H1 (cell line): ENCODE data around the gene LEFTY2. TPM values are rescaled to one million over a fixed set of nuclear protein-coding genes. Genes with fewer than 3 reads are reported as not detected.
A peak's percentile ranks its signal among the peaks of the same experiment; 100 is the strongest.

Experiments used
- CTCF ChIA-PET: fragments of 300-600 bp; sonication (Branson Sonifier 250); formaldehyde crosslinking; loops from one replicate; lab custom pipeline; 2021; ENCODE audit not compliant: partially characterized antibody; lab: Charles Lee
- POLR2A ChIA-PET: fragments of 300-600 bp; sonication (Branson Sonifier 250); formaldehyde crosslinking; loops from one replicate; lab custom pipeline; 2021; ENCODE audit warnings: inconsistent platforms; ENCODE audit not compliant: partially characterized antibody; lab: Charles Lee
- DNase-seq, 2 experiments: peaks; one replicate each; pipeline versions ENCODE4 v3.0.0 to v3.0.0-alpha.2; 2010 to 2022; ENCODE audit warnings: low spot score in 2 of 2, low read depth in 1 of 2, mixed read lengths in 1 of 2
- FAIRE-seq: peaks from 2 replicates; lab custom pipeline; 2011; peaks lifted over from hg19 to GRCh38; lab: Jason Lieb, UNC
- H2AFZ ChIP-seq: 2 replicates; pipeline ENCODE4 v1.8.1; 2012; ENCODE audit warnings: low read length, inconsistent platforms
- H2AK5ac ChIP-seq: 2 replicates; pipeline ENCODE4 v1.6.1; 2013; ENCODE audit warnings: low read depth, low read length
- H2BK120ac ChIP-seq: replicated peaks from 2 replicates; pipeline ENCODE3; 2013; ENCODE audit warnings: low read depth, low read length, inconsistent platforms
- H2BK12ac ChIP-seq: 2 replicates; pipeline ENCODE4 v1.6.1; 2013; ENCODE audit warnings: low read depth, low read length
- H2BK15ac ChIP-seq: 2 replicates; pipeline ENCODE4 v1.6.1; 2013; ENCODE audit warnings: low read length
- H2BK20ac ChIP-seq: 2 replicates; pipeline ENCODE4 v1.6.1; 2013; ENCODE audit warnings: low read length
- H2BK5ac ChIP-seq: 2 replicates; pipeline ENCODE4 v1.6.1; 2013; ENCODE audit warnings: low read depth, low read length
- H3K14ac ChIP-seq: 2 replicates; pipeline ENCODE4 v1.6.1; 2013; ENCODE audit warnings: inconsistent platforms; ENCODE audit not compliant: insufficient read length
- H3K18ac ChIP-seq: 2 replicates; pipeline ENCODE4 v1.6.1; 2013; ENCODE audit warnings: low read length; ENCODE audit errors: extremely low read depth
- H3K23ac ChIP-seq: 2 replicates; pipeline ENCODE4 v1.6.1; 2013; ENCODE audit warnings: inconsistent platforms; ENCODE audit not compliant: insufficient read length
- H3K23me2 ChIP-seq: 2 replicates; pipeline ENCODE4 v1.6.1; 2013; ENCODE audit warnings: low read depth, low read length
- H3K27ac ChIP-seq: 2 replicates; pipeline ENCODE4 v1.6.1; 2011; ENCODE audit warnings: low read depth, low read length, inconsistent platforms
- H3K27me3 ChIP-seq, 4 experiments: replicated peaks in 1 of 4; 1 replicate in 1 of 4; 2 replicates in 3 of 4; pipeline versions ENCODE4 v1.6.1 to v1.8.1; 2011 to 2013; ENCODE audit warnings: low read length in 3 of 4, mild to moderate bottlenecking in 3 of 4, inconsistent platforms in 2 of 4, mixed read lengths in 2 of 4, moderate library complexity in 1 of 4; ENCODE audit not compliant: control insufficient read depth in 3 of 4, insufficient read depth in 3 of 4; ENCODE audit errors: extremely low read depth in 1 of 4
- H3K36me3 ChIP-seq, 4 experiments: 2 replicates each; pipeline versions ENCODE4 v1.6.1 to v1.8.1; 2011 to 2013; ENCODE audit warnings: mild to moderate bottlenecking in 4 of 4, low read length in 3 of 4, moderate library complexity in 2 of 4, control low read depth in 1 of 4, inconsistent platforms in 1 of 4; ENCODE audit not compliant: insufficient read depth in 4 of 4, control insufficient read depth in 2 of 4
- H3K4ac ChIP-seq: replicated peaks from 2 replicates; pipeline ENCODE3; 2013; ENCODE audit warnings: low read length, low read depth, mixed read lengths, inconsistent platforms; ENCODE audit not compliant: insufficient read length
- H3K4me1 ChIP-seq, 4 experiments: replicated peaks in 1 of 4; 1 replicate in 1 of 4; 2 replicates in 3 of 4; pipeline versions ENCODE4 v1.6.1 to v1.8.1; 2011 to 2013; ENCODE audit warnings: low read length in 3 of 4, inconsistent platforms in 2 of 4, mixed read lengths in 1 of 4; ENCODE audit not compliant: insufficient read depth in 4 of 4, control insufficient read depth in 3 of 4
- H3K4me2 ChIP-seq, 2 experiments: 2 replicates each; pipeline versions ENCODE4 v1.6.1 to v1.8.1; 2011 to 2013; ENCODE audit warnings: low read depth in 2 of 2, low read length in 2 of 2, control low read depth in 1 of 2, inconsistent platforms in 1 of 2, mild to moderate bottlenecking in 1 of 2; ENCODE audit not compliant: insufficient read depth in 1 of 2
- H3K4me3 ChIP-seq, 4 experiments: fragments of 200-600, 300-600 bp in 1 of 4; sonication (generic), shearing (Covaris generic), sonication (Bioruptor Twin) in 1 of 4; 2 replicates each; pipeline versions ENCODE4 v1.5.1 to v1.8.1; 2011 to 2016; ENCODE audit warnings: low read length in 4 of 4, low read depth in 3 of 4, control low read depth in 2 of 4, inconsistent platforms in 2 of 4, mild to moderate bottlenecking in 2 of 4, mixed read lengths in 1 of 4, moderate library complexity in 1 of 4; ENCODE audit not compliant: insufficient read depth in 2 of 4; ENCODE audit errors: extremely low read depth in 1 of 4
- H3K56ac ChIP-seq: replicated peaks from 2 replicates; pipeline ENCODE3; 2013; ENCODE audit warnings: low read depth, mild to moderate bottlenecking, mixed read lengths, low read length, inconsistent platforms; ENCODE audit not compliant: insufficient read length
- H3K79me1 ChIP-seq: 2 replicates; pipeline ENCODE4 v1.6.1; 2013; ENCODE audit warnings: low read depth, low read length, control low read depth
- H3K79me2 ChIP-seq, 2 experiments: 2 replicates each; pipeline versions ENCODE4 v1.6.1 to v1.8.1; 2012 to 2013; ENCODE audit warnings: low read length in 2 of 2, mild to moderate bottlenecking in 2 of 2, inconsistent platforms in 1 of 2; ENCODE audit not compliant: insufficient read depth in 2 of 2, control insufficient read depth in 1 of 2
- H3K9ac ChIP-seq, 4 experiments: replicated peaks in 1 of 4; 1 replicate in 1 of 4; 2 replicates in 3 of 4; pipeline versions ENCODE4 v1.6.1 to v1.8.1; 2011 to 2013; ENCODE audit warnings: low read depth in 3 of 4, low read length in 3 of 4, control low read depth in 2 of 4, mild to moderate bottlenecking in 2 of 4, moderate library complexity in 2 of 4, inconsistent platforms in 1 of 4; ENCODE audit errors: extremely low read depth in 1 of 4
- H3K9me3 ChIP-seq, 2 experiments: 2 replicates each; pipeline versions ENCODE4 v1.6.1 to v1.8.1; 2012 to 2013; ENCODE audit warnings: mild to moderate bottlenecking in 2 of 2, moderate library complexity in 2 of 2, control low read depth in 1 of 2, inconsistent platforms in 1 of 2, low read depth in 1 of 2, low read length in 1 of 2, mixed read lengths in 1 of 2; ENCODE audit not compliant: insufficient read depth in 2 of 2
- H4K20me1 ChIP-seq, 2 experiments: replicated peaks in 1 of 2; 2 replicates each; pipeline versions ENCODE3 to v1.8.1; 2011 to 2013; ENCODE audit warnings: inconsistent platforms in 2 of 2, low read length in 2 of 2, mild to moderate bottlenecking in 1 of 2; ENCODE audit not compliant: insufficient read depth in 2 of 2, control insufficient read depth in 1 of 2
- H4K5ac ChIP-seq: 2 replicates; pipeline ENCODE4 v1.6.1; 2013; ENCODE audit warnings: low read length, low read depth, mixed read lengths, inconsistent platforms; ENCODE audit not compliant: insufficient read length
- H4K8ac ChIP-seq: 2 replicates; pipeline ENCODE4 v1.8.0; 2013; ENCODE audit warnings: mild to moderate bottlenecking, moderate library complexity, low read length, inconsistent platforms; ENCODE audit not compliant: insufficient read depth; ENCODE audit errors: extremely low read depth
- H4K91ac ChIP-seq: replicated peaks from 2 replicates; pipeline ENCODE3; 2013; ENCODE audit warnings: low read length, mixed read lengths, inconsistent platforms; ENCODE audit not compliant: insufficient read length
- NANOG ChIP-seq: IDR thresholded peaks from 2 replicates; pipeline ENCODE4 v1.6.1; 2011; ENCODE audit warnings: low read length, low read depth, mild to moderate bottlenecking, inconsistent platforms; ENCODE audit not compliant: insufficient read depth, poor library complexity, severe bottlenecking
- TCF12 ChIP-seq: IDR thresholded peaks from 2 replicates; pipeline ENCODE4 v1.6.1; 2011; ENCODE audit warnings: low read depth, mild to moderate bottlenecking, low read length
- WGBS, 2 experiments: shearing (Covaris generic) in 1 of 2; methylation state at CpG; one replicate each; pipeline versions ENCODE4 v1.1.6 to v1.1.7; 2013 to 2015; ENCODE audit warnings: low lambda C conversion rate in 2 of 2, mixed read lengths in 2 of 2, inconsistent platforms in 1 of 2, low coverage in 1 of 2, missing lambda C conversion rate in 1 of 2; ENCODE audit not compliant: insufficient replicate concordance in 2 of 2, insufficient coverage in 1 of 2, insufficient read length in 1 of 2; ENCODE audit errors: extremely low coverage in 1 of 2, missing lambda C conversion rate in 1 of 2; 5-methylcytosine and 5-hydroxymethylcytosine counted together
- polyA plus RNA-seq, 7 experiments: library from polyadenylated mRNA; depleted of rRNA in 3 of 7; stranded (reverse) in 5 of 7; unstranded in 2 of 7; fragments of >200 nt in 5 of 7; fragments of 200-250 nt in 2 of 7; gene quantifications; 1 replicate in 5 of 7; 2 replicates in 1 of 7; 4 replicates in 1 of 7; pipeline versions ENCODE4 v1.2.1 to v1.2.3, GENCODE V29; 2011 to 2013; ENCODE audit warnings: missing spikeins in 2 of 7, mixed read lengths in 2 of 7
- total RNA-seq: library from RNA; stranded (reverse); fragmentation: NEBNext Ultra II Directional; extraction: Animal tissue kit (Norgen Biotek cat#: 25700); gene quantifications from 2 replicates; pipeline ENCODE4 v1.2.1, GENCODE V29; 2021

LEFTY2 gene
- total and polyA plus RNA-seq, 2 of the 8 experiments (the other 6 are each of a cell fraction or from before 2014, with no cell fraction given): 2.6 to 4.3 TPM

- H3K36me3 ChIP-seq: peaks cover 9 to 35% (median 22%) of the 10 kb centered on the region in 4 experiments; a peak in 7 of 8 replicates
- H3K4ac ChIP-seq: peak overlapping the region; percentile 46
- H2BK12ac ChIP-seq: no peak overlapping the region
- peaks cover 3 to 4% of the 10 kb centered on the region in 2 experiments for H4K20me1 ChIP-seq
- H3K27me3 ChIP-seq: no peaks in the 10 kb centered on the region
- no peak overlapping the region for H2BK120ac ChIP-seq
- peak overlapping the region; percentile 95 for H2BK5ac ChIP-seq
- H3K14ac ChIP-seq: no peak overlapping the region
- H3K27ac ChIP-seq: peak overlapping the region; percentile 69; the same call in 1 of the 2 replicates
- H4K5ac ChIP-seq: peak overlapping the region; percentile 44
- H3K9me3 ChIP-seq: no peaks in the 10 kb centered on the region
- peak overlapping the region; percentile 91 to 97 (median 93) for H3K4me3 ChIP-seq
- peak overlapping the region; percentile 32 to 86 (median 78) for H3K9ac ChIP-seq
- ChIA-PET CTCF (interaction anchor here (0.9 to 5.5 kb wide), 11 partner anchors 11 to 448 kb away, joined by 3 to 27 read pairs (median 4); partner anchors contain the start of gene LEFTY2), POLR2A (interaction anchor here (0.6 to 2.9 kb wide), 19 partner anchors 11 to 220 kb away, joined by 3 to 16 read pairs (median 3); partner anchors contain the start of genes EPHX1, LEFTY2 and TMEM63A)
- H4K91ac ChIP-seq: peak overlapping the region; percentile 77
- FAIRE-seq (no peak), DNase-seq (no peak)
- no peak overlapping the region; the same call in 1 of the 2 replicates for H3K18ac ChIP-seq
- H2BK20ac ChIP-seq: no peak overlapping the region
- H2AK5ac ChIP-seq: 0 out of 2 replicates have a peak overlapping the region, but pooled peaks have one; percentile 6
- peak overlapping the region; percentile 96; the same call in 1 of the 2 replicates for H4K8ac ChIP-seq
- WGBS, 2 experiments: 18% methylated on average over 8 of the region's 8 CpGs; no CpG with 5 or more reads in 1 of the 2 experiments
- no peak overlapping the region for H3K23ac ChIP-seq
- H3K4me2 ChIP-seq: peak overlapping the region; percentile 63 to 80
- no peak overlapping the region for H2AFZ ChIP-seq
- no peak overlapping the region for H3K56ac ChIP-seq
- H3K4me1 ChIP-seq: peaks cover 0 to 9% (median 5%) of the 10 kb centered on the region in 4 experiments; a peak in 4 of 7 replicates
- peaks cover 11% of the 10 kb centered on the region for H3K79me1 ChIP-seq
- H3K23me2 ChIP-seq: peaks cover 4% of the 10 kb centered on the region
- peaks cover 5 to 15% of the 10 kb centered on the region in 2 experiments for H3K79me2 ChIP-seq
- no peak overlapping the region for H2BK15ac ChIP-seq
- TF ChIP-seq NANOG: no peak
- TF ChIP-seq TCF12: no peak
Observed at GRCh38 chr1:225923381-225923691, 17.7 kb downstream of the LEFTY2 start.
